Measurements from ENCODE around the gene SMARCB1.

SMARCB1 gene

GRCh38 chr22:23803001-23803819, 16.4 kb downstream of the SMARCB1 start:
- DNase-seq (ENCODE audit: low read depth in 2 of 2), result no peak

DNA sequence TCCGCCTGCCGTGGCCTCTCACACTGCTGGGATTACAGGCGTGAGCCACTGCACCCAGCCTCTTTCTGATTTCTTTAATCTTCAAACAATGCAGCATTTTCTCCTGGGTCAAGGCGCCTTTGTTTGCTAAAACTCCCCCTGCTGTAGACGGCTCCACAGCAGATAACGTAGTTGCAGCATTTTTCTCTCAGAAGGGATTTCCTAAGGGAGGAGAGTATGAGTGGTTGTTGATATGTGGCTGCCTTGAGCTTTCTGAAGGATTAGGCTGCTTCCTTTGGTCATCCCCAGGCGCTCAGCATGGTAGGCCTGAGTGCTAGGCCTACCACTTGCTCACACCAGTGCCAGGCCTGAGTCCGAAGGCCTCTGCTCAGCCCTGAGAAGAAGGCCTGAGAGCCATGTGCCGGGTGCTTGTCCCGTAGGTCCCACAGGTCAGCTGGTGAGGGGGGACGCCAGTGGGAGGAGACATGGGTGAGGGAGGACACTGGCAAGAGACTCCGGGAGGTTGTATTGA, 18.1 kb downstream of the SMARCB1 start:
- no peak for DNase-seq (ENCODE audit: low read depth in 2 of 2)

DNA sequence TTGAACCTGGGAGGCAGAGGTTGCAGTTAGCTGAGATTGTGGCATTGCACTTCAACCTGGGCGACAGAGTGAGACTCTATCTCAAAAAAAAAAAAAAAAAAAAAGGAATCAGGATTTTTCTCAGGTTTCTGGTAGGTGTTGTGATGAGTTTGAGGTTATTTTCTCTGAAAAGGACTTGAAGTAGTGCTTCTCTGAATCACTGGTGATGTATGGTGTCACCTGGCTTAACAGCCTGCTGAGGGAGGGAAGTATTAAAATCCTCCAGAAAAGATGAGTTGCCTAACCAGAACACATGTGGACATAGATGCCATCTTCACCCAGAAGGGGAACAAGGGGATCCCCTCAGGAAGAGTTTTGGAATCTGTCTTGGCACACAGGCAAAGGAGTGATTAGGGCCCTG, 20.1 kb downstream of the SMARCB1 start:
- DNase-seq (ENCODE audit: low read depth in 2 of 2), result no peak

- DNase-seq (ENCODE audit: low read depth in 2 of 2), result no peak
Measured at GRCh38 chr22:23812378-23812777, 25.6 kb downstream of the SMARCB1 start.

GRCh38 chr22:23815541-23816155, 28.9 kb downstream of the SMARCB1 start:
- DNase-seq (ENCODE audit: low read depth in 2 of 2), result no peak

- DNase-seq (ENCODE audit: low read depth in 2 of 2), result no peak
Measured at GRCh38 chr22:23816156-23816976, 29.6 kb downstream of the SMARCB1 start.

DNA sequence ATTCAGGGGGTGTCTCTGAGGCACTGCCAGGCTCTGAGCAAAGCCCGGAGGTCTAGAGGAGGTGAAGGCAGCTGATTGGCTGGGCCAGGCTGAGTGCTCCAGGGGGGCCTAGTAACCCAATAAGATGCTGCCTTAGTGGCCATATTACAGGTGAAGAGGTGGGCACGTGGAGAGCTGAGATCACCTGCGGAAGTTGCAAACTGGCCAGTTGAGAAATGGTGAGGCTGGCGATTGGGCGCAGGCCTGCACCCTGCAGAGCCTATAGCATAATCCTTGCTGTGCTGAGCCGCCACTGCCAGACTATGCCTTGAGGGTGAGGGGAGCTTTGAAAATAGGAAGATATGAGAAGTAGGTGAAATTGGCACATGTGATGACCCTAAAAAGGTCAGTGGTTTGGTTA, 30.4 kb downstream of the SMARCB1 start:
- DNase-seq (ENCODE audit: low read depth in 2 of 2), result no peak

GRCh38 chr22:23818541-23818940, 31.8 kb downstream of the SMARCB1 start:
- DNase-seq (ENCODE audit: low read depth in 2 of 2), result no peak

DNA sequence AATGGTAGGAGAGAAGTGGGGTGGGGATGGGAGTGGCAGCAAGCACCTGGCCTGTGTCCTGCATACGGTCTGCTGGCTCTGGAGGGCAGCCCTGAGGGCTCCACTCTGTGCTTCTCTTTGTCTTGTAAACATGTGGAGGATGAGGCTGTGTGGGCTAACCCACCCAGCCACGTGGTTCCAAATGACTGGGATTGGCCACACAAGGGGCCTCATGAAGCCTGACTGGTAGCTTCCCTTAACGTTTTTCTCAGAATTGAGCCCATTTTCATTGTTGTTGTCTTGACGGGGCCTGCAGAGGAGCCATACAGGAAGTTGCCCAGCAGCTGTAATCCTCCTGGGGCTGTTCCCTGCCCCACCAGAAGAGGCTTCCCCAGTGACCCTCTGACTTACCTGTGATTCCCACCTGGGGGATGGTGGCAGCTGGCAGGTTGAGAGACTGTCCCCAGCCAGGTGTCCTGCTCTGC, 34.0 kb downstream of the SMARCB1 start:
- DNase-seq (ENCODE audit: low read depth in 2 of 2), result no peak

GRCh38 chr22:23822101-23822671, 35.4 kb downstream of the SMARCB1 start:
- no peak for DNase-seq (ENCODE audit: low read depth in 2 of 2)

DNA sequence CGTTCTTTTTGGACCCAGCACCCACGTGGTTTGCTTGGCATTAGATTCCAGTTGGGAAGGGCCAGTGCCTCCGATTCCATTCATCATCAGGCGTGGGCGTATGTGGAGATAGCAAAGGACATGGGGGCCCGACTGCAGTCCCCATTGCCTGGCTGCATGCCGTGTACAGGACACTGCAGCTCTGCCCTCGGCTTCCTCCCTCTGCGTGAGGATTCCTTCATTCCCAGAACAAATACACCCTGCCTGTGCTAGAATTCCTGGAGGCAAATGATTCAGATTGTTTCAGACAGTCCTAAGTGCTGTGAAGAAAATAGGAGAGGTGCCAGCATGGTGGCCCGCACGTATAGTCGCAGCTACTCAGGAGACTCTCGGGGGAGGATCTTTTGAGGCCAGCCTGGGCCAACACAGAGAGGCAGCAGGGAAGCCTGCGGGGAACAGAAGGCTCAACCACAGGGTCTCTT, 36.6 kb downstream of the SMARCB1 start:
- DNase-seq (ENCODE audit: low read depth in 2 of 2), result no peak

DNA sequence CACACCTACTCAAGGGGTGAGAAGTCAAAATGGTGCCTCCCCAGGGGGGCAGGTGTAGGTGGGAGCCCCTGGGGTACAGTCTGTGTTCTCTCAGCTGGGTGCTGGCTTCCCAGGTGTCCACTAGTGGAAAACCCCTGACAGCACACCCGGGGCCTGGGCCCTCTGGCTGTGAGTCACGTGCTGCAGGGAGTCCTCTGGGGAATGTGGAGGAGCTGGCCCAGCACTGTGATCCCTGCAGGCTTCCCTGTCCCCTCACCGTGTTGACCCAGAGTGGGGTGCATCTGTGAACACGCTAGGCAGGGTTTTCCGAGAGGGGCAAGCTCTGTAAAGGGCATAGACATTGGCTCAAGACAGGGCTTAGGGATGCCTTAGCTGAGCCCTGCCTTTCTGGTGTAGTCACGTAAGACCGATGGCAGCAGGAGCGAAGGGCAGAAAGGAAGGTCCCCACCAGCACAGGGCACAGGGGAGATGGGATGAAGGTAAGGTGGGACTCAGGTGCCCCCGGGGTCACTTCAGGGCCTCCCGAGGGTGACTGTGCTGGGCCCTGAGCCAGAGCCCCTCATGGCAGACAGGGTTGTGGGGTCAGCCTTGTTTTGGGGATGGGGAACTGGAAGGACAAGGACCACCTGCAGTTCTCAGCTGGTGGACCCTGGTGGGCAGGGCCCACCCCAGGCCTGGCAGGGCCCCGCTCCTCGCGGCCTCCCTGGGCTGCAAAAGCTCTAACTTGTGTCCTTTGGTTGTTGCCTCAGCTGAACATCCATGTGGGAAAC, 37.9 kb downstream of the SMARCB1 start:
- no peak for DNase-seq (ENCODE audit: low read depth in 2 of 2)

- DNase-seq (ENCODE audit: low read depth in 2 of 2), result no peak
Measured at GRCh38 chr22:23825246-23825905, 38.6 kb downstream of the SMARCB1 start.

GRCh38 chr22:23826510-23827350, 40.0 kb downstream of the SMARCB1 start:
- DNase-seq (ENCODE audit: low read depth in 2 of 2), result no peak

DNA sequence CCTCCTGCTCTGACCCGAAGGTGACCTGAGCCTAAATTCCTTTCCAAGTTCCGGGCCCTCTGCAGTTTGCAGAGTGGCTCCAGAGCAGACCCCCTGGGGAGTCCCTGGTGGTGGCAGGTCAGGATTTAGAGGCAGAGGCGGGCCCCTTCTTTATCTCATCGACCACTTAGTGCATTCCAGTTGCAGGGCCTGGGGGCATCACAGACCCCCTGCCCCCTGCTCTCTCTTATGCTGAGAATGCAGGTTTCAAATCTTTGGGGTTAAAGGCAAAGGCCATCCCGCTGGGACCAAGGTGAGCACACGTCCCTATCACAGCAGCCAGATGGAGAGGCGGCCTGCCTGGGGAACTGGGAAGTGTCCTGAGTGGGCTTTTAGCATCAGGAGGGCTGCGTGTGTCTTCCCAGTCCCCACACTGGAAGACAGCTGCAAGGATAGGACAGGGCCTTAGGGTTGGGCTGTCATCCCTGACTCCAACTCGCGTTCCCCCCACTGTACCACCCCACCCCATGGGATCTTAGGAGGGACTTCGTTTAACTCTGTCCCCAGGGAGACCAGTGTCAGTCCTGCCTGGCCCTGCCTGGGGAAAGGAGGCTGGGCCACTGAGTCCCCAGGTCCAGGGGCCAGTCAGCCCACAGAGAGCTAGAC, 40.7 kb downstream of the SMARCB1 start:
- no peak for DNase-seq (ENCODE audit: low read depth in 2 of 2)

DNA sequence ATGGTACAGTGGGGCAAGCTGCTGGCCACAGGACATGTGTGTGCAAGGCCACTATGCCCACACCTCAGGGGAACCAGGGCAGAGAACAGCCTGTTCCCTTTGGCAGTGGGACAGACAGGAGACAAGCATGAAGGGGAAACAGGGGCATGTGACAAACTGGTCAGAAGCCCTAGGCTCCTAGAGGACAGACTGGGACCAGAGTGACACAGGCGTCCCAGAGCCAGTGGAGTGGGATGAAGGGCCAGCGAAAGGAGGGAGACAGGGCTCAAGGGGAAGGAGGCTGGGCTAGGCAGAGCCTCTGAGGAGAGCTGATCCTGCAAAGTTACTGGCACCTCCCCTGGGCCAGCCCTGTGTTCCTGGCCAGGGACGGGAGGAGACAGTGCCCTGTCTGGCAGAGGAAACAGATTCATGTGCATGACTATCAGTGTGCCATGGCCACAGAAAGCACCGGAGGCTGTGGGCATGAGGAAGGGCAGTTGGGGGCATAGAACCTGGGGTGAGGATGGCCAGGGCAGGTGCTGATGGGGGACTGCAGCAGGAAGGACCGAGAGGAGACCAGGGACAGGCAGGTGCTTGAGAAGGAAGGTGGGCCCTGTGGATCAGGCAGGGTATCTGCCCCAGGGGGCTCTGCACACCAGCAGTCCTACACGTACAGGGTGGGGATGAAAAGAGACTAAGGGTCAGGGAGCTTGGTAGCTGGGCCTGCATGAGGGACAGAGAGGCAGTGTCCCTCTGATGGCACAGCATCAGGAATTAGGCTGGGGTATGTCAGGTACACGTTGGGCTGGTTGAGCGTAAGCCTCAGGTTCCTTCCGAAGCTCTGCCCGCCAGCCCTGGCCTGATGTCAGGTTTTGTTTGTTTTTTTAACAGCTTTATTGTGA, 42.3 kb downstream of the SMARCB1 start:
- DNase-seq (ENCODE audit: low read depth in 2 of 2), result no peak

- DNase-seq (ENCODE audit: low read depth in 2 of 2), result no peak
Measured at GRCh38 chr22:23829845-23830372, 43.1 kb downstream of the SMARCB1 start.

DNA sequence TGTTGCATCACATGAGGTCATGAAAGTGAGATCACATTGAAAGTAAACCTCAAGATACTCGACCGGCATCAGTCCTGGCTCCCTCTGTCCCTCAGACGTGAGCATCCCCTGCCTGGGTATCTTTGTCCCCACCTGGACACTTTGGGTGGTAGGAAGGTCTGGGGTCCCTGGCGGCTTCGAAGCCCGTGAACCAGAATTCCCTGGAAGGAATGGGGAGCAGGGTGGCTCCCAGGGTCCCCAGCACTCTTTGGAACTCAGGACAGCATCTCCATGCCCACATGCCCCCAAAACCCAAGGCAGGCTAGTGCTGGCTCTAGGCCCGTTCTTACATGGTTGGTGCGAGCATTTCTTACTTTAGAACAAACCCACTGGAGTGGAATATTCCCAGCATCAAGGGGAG, 44.5 kb downstream of the SMARCB1 start:
- no peak for DNase-seq (ENCODE audit: low read depth in 2 of 2)
